ENCODE results near the gene AARS2.

Gene AARS2

DNA sequence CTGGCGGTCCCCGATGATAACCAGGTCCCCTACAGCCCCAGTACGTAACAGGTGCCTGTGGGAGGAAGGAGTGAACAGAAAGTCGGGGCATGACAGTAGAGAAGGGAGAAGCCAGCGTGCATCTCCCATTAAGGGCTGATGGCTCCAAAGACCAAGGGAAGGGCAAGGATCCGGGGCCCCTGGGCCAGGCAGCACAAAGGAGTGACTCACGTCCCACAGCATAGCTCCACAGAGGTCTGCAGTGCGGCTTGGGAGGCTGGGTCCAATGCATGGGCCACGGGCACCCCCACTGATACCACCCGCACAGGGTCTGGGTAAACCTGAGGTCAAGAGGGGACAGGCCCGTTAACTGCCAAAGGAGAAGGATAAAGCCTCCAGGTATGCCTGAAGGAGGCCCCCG is 10.3 kb downstream of the AARS2 start:
- peaks cover 49% of the 10 kb centered on the region for H3K36me3 ChIP-seq (ENCODE audit: control insufficient read depth, insufficient read depth, low read length)
- H3K4me3 ChIP-seq (ENCODE audit: low read length) = no peak overlapping the region
- H3K9me3 ChIP-seq (ENCODE audit: control insufficient read depth, insufficient read depth, low read length) = no peaks in the 10 kb centered on the region
- H3K4me1 ChIP-seq (ENCODE audit: control insufficient read depth, insufficient read depth, low read length) = no peaks in the 10 kb centered on the region; the same call in 1 of the 2 replicates
- H3K27ac ChIP-seq (ENCODE audit: low read length) = no peak overlapping the region
- no peaks in the 10 kb centered on the region for H3K27me3 ChIP-seq (ENCODE audit: control insufficient read depth, insufficient read depth, low read length)
- no peak for DNase-seq (ENCODE audit: low read depth, low spot score)
- WGBS (ENCODE audit: insufficient coverage, insufficient read length) = no CpG with 5 or more reads among the region's 12 CpGs

DNA sequence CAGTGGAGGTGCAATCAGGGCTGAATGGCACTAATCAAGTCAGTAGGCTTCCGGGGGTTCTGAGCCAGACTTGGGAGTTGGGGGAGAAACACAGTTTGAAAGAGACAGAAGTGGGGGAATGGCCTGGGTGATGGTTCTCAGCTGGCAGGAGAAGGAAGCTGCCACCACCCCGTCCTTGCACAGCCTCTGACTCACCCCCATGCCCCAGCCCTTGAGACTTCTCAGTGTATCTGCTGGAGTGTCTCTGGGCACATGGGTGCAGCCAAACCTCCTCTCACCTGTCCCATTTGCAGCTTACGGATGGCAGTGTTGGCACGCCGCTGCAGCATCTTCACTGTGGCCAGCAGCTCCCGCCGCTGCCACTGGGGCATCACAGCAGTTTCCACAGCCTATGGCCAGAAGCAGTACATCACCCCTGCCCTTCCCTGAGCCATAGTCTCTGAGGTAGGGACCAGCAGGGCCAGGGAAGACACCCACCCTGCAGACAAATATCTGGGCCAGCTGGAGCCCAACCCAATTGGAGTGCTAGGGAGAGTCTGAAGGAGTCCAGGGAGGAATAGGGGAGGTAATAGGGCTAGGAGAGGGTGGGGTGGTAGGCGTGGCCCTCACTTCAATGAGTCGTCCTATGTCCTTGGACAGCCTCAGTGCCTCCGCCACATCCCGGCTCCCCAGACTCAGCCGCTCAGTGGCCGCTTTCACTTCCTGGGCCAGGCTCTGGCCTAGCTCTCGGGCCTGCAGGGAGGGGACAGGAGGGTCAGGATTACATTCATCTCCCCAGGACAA is 11.2 kb downstream of the AARS2 start:
- H3K9me3 ChIP-seq (ENCODE audit: control insufficient read depth, insufficient read depth, low read length) = no peaks in the 10 kb centered on the region

DNA sequence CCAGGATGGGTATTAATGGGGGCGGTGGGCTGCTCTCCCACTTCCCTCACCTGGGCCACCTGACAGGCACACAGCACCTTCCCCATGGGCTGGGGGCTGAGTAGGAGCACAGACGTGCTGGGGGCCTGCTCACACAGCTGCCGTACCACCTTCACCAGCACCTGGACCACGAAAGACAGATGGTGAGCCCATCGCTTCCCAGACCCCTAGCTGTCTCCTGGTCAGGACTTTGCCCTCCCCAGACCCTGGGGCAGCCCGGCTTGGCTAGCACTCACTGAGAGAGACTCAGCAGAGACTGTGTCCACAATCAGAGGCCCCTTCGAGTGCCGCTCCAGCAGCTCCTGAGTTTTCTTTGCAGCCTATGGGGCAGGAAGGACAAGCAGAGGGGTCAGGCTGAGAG is 12.0 kb downstream of the AARS2 start:
- Histone ChIP-seq H3K4me1 (ENCODE audit: control insufficient read depth, insufficient read depth, low read length) (peaks cover 2% of the 10 kb centered on the region), H3K9me3 (ENCODE audit: control insufficient read depth, insufficient read depth, low read length) (no peaks in the 10 kb centered on the region), H3K4me3 (ENCODE audit: low read length) (no peak overlapping the region), H3K36me3 (ENCODE audit: control insufficient read depth, insufficient read depth, low read length) (peaks cover 38% of the 10 kb centered on the region), H3K27me3 (ENCODE audit: control insufficient read depth, insufficient read depth, low read length) (peaks cover under 1% of the 10 kb centered on the region; the same call in 1 of the 2 replicates), H3K27ac (ENCODE audit: low read length) (no peak overlapping the region)
- no CpG with 5 or more reads among the region's 8 CpGs for WGBS (ENCODE audit: insufficient coverage, insufficient read length)
- no peak for DNase-seq (ENCODE audit: low read depth, low spot score)

More for the DNA sequence above, 11.2 kb downstream of the AARS2 start:
- DNase-seq (ENCODE audit: low read depth, low spot score) = no peak
- Histone ChIP-seq H3K27me3 (ENCODE audit: control insufficient read depth, insufficient read depth, low read length) (no peaks in the 10 kb centered on the region), H3K36me3 (ENCODE audit: control insufficient read depth, insufficient read depth, low read length) (peaks cover 45% of the 10 kb centered on the region), H3K4me3 (ENCODE audit: low read length) (no peak overlapping the region), H3K4me1 (ENCODE audit: control insufficient read depth, insufficient read depth, low read length) (no peaks in the 10 kb centered on the region; the same call in 1 of the 2 replicates), H3K27ac (ENCODE audit: low read length) (no peak overlapping the region)
- WGBS (ENCODE audit: insufficient coverage, insufficient read length) = no CpG with 5 or more reads among the region's 14 CpGs

DNA sequence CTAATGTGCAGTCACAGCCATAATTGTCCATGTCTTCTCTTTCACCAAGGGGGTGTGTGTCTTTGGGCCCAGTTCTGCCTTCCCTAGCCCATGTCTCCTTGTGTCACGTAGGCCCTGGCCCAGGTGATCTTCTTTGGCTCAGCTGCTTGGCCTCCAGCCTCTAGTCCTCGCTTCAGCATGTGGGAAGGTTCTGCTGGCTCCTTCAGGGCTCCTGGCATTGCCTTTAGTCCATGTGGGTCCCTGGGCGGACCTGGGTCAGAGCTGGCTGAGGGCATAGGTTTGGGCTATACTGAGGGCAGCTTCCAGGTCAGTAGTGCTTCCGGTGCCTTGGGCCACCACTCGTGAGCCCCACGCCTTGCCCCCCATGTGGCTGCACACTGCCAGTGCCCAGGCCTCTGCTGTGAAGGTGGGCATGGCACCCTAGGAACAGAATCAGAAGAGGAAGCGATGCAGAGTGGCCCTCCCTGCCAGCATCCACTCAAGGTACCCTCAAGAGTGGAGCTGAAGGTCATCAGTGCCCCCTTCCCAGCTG is 12.8 kb downstream of the AARS2 start:
- no peak overlapping the region for H3K27ac ChIP-seq (ENCODE audit: low read length)
- peaks cover 3% of the 10 kb centered on the region; the same call in 1 of the 2 replicates for H3K27me3 ChIP-seq (ENCODE audit: control insufficient read depth, insufficient read depth, low read length)
- H3K4me1 ChIP-seq (ENCODE audit: control insufficient read depth, insufficient read depth, low read length) = peaks cover 2% of the 10 kb centered on the region
- no peak for DNase-seq (ENCODE audit: low read depth, low spot score)
- no peaks in the 10 kb centered on the region for H3K9me3 ChIP-seq (ENCODE audit: control insufficient read depth, insufficient read depth, low read length)
- H3K4me3 ChIP-seq (ENCODE audit: low read length) = no peak overlapping the region
- H3K36me3 ChIP-seq (ENCODE audit: control insufficient read depth, insufficient read depth, low read length) = peaks cover 37% of the 10 kb centered on the region
- WGBS (ENCODE audit: insufficient coverage, insufficient read length) = no CpG with 5 or more reads among the region's 7 CpGs

GRCh38 chr6:44298864-44299263 is 14.3 kb downstream of the AARS2 start:
- Histone ChIP-seq H3K4me1 (ENCODE audit: control insufficient read depth, insufficient read depth, low read length) (peaks cover 2% of the 10 kb centered on the region), H3K4me3 (ENCODE audit: low read length) (no peak overlapping the region), H3K36me3 (ENCODE audit: control insufficient read depth, insufficient read depth, low read length) (peaks cover 28% of the 10 kb centered on the region), H3K27me3 (ENCODE audit: control insufficient read depth, insufficient read depth, low read length) (peaks cover 4% of the 10 kb centered on the region; the same call in 1 of the 2 replicates), H3K9me3 (ENCODE audit: control insufficient read depth, insufficient read depth, low read length) (no peaks in the 10 kb centered on the region), H3K27ac (ENCODE audit: low read length) (no peak overlapping the region)
- DNase-seq (ENCODE audit: low read depth, low spot score) = no peak
- whole genome bisulfite sequencing (ENCODE audit: insufficient coverage, insufficient read length) = no CpG with 5 or more reads among the region's 3 CpGs

DNA sequence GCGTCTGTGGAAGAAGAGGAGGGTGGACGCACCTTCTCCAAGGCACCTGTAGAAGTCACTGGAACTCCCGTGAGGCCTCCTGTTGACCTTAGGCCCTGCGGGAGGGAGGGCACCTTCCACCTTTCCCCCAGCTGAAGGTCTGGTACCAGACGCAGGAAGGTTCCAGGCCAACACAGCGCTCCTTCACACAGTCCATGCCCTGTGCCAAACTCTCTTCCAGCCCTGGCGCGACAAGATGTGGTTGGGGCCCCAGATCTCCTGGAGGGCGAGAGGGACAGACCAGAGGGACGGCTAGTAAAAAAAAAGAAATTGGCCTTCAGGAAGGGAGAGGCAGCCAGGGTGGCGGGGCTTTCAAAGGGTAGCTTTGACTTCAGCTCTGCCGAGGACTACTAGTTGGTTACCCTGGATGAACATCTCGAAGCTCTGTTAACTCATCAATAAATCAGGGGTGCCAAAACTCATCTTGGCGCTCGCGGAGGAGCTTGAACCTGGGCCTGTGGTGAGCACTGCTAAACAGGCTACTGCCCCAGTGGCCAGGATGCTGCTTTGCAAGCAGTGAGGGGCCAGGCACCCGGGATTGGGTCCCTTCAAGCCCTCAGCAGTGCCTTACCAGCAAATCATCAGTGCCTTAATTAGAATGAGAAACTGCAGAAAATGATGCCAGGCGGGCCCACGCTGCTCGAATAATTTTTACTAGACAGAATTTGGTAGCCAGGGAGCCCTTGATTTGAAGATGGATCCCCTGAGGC is 14.9 kb downstream of the AARS2 start:
- DNase-seq (ENCODE audit: low read depth, low spot score) = no peak
- no peaks in the 10 kb centered on the region for H3K9me3 ChIP-seq (ENCODE audit: control insufficient read depth, insufficient read depth, low read length)
- no peak overlapping the region for H3K27ac ChIP-seq (ENCODE audit: low read length)
- H3K36me3 ChIP-seq (ENCODE audit: control insufficient read depth, insufficient read depth, low read length) = peaks cover 23% of the 10 kb centered on the region
- peaks cover 2% of the 10 kb centered on the region for H3K4me1 ChIP-seq (ENCODE audit: control insufficient read depth, insufficient read depth, low read length)
- H3K27me3 ChIP-seq (ENCODE audit: control insufficient read depth, insufficient read depth, low read length) = peaks cover 4% of the 10 kb centered on the region; the same call in 1 of the 2 replicates
- H3K4me3 ChIP-seq (ENCODE audit: low read length) = no peak overlapping the region; the same call in 1 of the 2 replicates
- WGBS (ENCODE audit: insufficient coverage, insufficient read length) = no CpG with 5 or more reads among the region's 20 CpGs

- H3K4me3 ChIP-seq (ENCODE audit: low read length) = peak overlapping the region; percentile 80
- peaks cover 2% of the 10 kb centered on the region for H3K4me1 ChIP-seq (ENCODE audit: control insufficient read depth, insufficient read depth, low read length)
- no CpG with 5 or more reads among the region's 86 CpGs for WGBS (ENCODE audit: insufficient coverage, insufficient read length)
- peaks cover 4% of the 10 kb centered on the region; the same call in 1 of the 2 replicates for H3K27me3 ChIP-seq (ENCODE audit: control insufficient read depth, insufficient read depth, low read length)
- DNase-seq (ENCODE audit: low read depth, low spot score) = no peak
- no peak overlapping the region for H3K27ac ChIP-seq (ENCODE audit: low read length)
- H3K36me3 ChIP-seq (ENCODE audit: control insufficient read depth, insufficient read depth, low read length) = peaks cover 15% of the 10 kb centered on the region
- no peaks in the 10 kb centered on the region for H3K9me3 ChIP-seq (ENCODE audit: control insufficient read depth, insufficient read depth, low read length)
Observed at GRCh38 chr6:44297063-44298038, 15.8 kb downstream of the AARS2 start.

- no peak for DNase-seq (ENCODE audit: low read depth, low spot score)
- WGBS (ENCODE audit: insufficient coverage, insufficient read length) = no CpG with 5 or more reads among the region's 7 CpGs
- Histone ChIP-seq H3K36me3 (ENCODE audit: control insufficient read depth, insufficient read depth, low read length) (no peaks in the 10 kb centered on the region), H3K4me1 (ENCODE audit: control insufficient read depth, insufficient read depth, low read length) (peaks cover 2% of the 10 kb centered on the region), H3K27ac (ENCODE audit: low read length) (no peak overlapping the region), H3K27me3 (ENCODE audit: control insufficient read depth, insufficient read depth, low read length) (peaks cover 4% of the 10 kb centered on the region; the same call in 1 of the 2 replicates), H3K4me3 (ENCODE audit: low read length) (no peak overlapping the region), H3K9me3 (ENCODE audit: control insufficient read depth, insufficient read depth, low read length) (no peaks in the 10 kb centered on the region)
Observed at GRCh38 chr6:44294832-44295791, 18.0 kb downstream of the AARS2 start.

Data from iPS DF 6.9 (cell line).